GM18517 (cell line): ENCODE measurements around the gene GNAT3.

ENCODE experiments used
- ATAC-seq: cut with Tn5 transposase; IDR thresholded peaks from one replicate; pipeline ENCODE4 v1.9.1; 2021; ENCODE audit warnings: mild to moderate bottlenecking, moderate library complexity; ENCODE audit not compliant: unreplicated experiment

The GNAT3 gene

GRCh38 chr7:80511964-80512363, at the start of gene GNAT3:
Gene GNAT3 (minus strand): TSS chr7:80512064. CDS start chr7:80511926, 138 bp downstream.
- ATAC-seq: no peak

GRCh38 chr7:80558116-80558515, 46.3 kb upstream of the GNAT3 start:
- ATAC-seq: no peak

GRCh38 chr7:80552031-80552694, 40.3 kb upstream of the GNAT3 start:
- no peak for ATAC-seq

GRCh38 chr7:80550005-80550404, 38.1 kb upstream of the GNAT3 start:
- no peak for ATAC-seq

- no peak for ATAC-seq
Measured at GRCh38 chr7:80548840-80549530, 37.1 kb upstream of the GNAT3 start.

GRCh38 chr7:80542398-80542797, 30.5 kb upstream of the GNAT3 start:
- ATAC-seq: no peak

- ATAC-seq: no peak
Measured at GRCh38 chr7:80540836-80541235, 29.0 kb upstream of the GNAT3 start.

GRCh38 chr7:80537091-80537490, 25.2 kb upstream of the GNAT3 start:
- ATAC-seq: no peak

GRCh38 chr7:80536426-80536825, 24.6 kb upstream of the GNAT3 start:
- ATAC-seq: no peak

- no peak for ATAC-seq
Measured at GRCh38 chr7:80533287-80533686, 21.4 kb upstream of the GNAT3 start.

GRCh38 chr7:80532153-80532552, 20.3 kb upstream of the GNAT3 start:
- ATAC-seq: no peak

GRCh38 chr7:80530136-80530535, 18.3 kb upstream of the GNAT3 start:
- ATAC-seq: no peak

- no peak for ATAC-seq
Measured at GRCh38 chr7:80529362-80529761, 17.5 kb upstream of the GNAT3 start.

GRCh38 chr7:80528689-80529088, 16.8 kb upstream of the GNAT3 start:
- no peak for ATAC-seq

- ATAC-seq: no peak
Measured at GRCh38 chr7:80526472-80526871, 14.6 kb upstream of the GNAT3 start.

- ATAC-seq: no peak
Measured at GRCh38 chr7:80524693-80525092, 12.8 kb upstream of the GNAT3 start.

- no peak for ATAC-seq
Measured at GRCh38 chr7:80521809-80522208, 9.9 kb upstream of the GNAT3 start.

GRCh38 chr7:80520199-80520598, 8.3 kb upstream of the GNAT3 start:
- no peak for ATAC-seq

GRCh38 chr7:80517282-80517747, 5.5 kb upstream of the GNAT3 start:
- no peak for ATAC-seq

- ATAC-seq: no peak
Measured at GRCh38 chr7:80515298-80515697, 3.4 kb upstream of the GNAT3 start.

GRCh38 chr7:80510021-80510420, 1.8 kb downstream of the GNAT3 start:
- no peak for ATAC-seq

GRCh38 chr7:80508440-80508839, 3.4 kb downstream of the GNAT3 start:
- no peak for ATAC-seq
